ENCODE measurements around the gene SLC28A3.

SLC28A3 gene

DNA sequence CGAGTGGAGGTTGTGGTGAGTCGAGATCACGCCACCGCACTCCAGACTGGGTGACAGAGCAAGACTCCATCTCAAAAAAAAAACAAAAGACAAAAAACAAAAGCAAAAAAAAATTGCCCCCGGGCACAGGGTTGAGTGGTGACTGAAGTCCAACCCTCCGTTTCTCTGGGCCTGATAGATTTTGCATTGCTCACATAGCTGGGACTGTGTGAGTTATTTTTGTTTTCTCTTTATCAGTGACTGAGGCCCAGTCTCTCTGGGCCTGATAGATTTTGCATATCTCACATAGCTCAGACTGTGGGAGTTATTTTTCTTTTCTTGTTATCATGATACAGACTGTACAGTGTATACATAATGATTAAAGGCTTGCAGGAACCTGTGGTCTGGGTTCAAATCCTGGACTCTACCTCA lies 2.6 kb upstream of the SLC28A3 start:
- TF ChIP-seq, protein P1, sequence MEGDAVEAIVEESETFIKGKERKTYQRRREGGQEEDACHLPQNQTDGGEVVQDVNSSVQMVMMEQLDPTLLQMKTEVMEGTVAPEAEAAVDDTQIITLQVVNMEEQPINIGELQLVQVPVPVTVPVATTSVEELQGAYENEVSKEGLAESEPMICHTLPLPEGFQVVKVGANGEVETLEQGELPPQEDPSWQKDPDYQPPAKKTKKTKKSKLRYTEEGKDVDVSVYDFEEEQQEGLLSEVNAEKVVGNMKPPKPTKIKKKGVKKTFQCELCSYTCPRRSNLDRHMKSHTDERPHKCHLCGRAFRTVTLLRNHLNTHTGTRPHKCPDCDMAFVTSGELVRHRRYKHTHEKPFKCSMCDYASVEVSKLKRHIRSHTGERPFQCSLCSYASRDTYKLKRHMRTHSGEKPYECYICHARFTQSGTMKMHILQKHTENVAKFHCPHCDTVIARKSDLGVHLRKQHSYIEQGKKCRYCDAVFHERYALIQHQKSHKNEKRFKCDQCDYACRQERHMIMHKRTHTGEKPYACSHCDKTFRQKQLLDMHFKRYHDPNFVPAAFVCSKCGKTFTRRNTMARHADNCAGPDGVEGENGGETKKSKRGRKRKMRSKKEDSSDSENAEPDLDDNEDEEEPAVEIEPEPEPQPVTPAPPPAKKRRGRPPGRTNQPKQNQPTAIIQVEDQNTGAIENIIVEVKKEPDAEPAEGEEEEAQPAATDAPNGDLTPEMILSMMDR (IDR thresholded peaks at IDR 0.05; ENCODE audit: low read depth, low read length), result no peak
- no peak overlapping the region for H3K4me3 ChIP-seq (replicated peaks in 1 of 2; ENCODE audit: low read depth in 2 of 2, low read length in 2 of 2)
- DNase-seq (ENCODE audit: low read depth in 2 of 2), result peak; percentile 63 to 89

DNA sequence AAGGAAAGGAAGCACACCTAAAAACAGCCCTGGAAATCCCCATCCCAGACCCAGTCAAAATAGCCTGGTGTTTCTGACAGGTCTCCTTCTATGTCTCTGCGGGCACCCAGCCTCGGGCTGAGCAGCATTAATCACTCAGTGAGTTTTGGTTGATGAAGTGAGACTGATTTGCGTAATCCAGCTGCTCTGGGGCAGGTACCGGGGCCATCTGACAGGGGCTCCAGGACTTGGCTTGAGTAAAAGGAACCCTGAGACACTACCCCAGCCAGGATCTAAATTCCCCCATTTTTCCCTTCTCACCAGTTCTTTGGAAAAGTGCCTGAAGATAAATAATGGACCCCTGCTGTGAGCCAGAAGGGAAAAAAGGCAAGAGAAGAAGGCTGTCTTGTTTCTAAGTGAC lies 596 bp downstream of the SLC28A3 start:
- DNase-seq (ENCODE audit: low read depth in 2 of 2), result peak in 1 of 2 donors; percentile 26
- TF ChIP-seq, protein P1 (IDR thresholded peaks at IDR 0.05; ENCODE audit: low read depth, low read length), result no peak
- H3K4me3 ChIP-seq (replicated peaks in 1 of 2; ENCODE audit: low read depth in 2 of 2, low read length in 2 of 2), result no peak overlapping the region

DNA sequence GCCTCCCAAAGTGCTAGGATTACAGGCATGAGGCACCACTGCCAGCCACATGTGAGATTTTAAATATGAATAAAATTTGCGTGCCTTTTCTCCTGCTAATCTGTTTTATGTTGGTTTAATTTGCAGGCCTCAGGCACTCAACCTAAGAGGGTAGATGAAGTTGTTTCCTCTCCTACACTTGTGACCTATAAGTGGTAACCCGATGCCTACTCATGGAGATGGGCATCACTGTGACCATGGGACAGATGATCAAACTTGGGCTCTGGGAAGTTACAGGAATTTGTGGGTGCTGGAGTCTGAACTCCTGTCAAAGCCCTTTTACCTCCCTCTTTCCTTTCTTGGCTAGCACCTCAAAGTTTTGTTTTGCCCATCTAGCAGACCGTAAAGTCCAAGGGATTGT lies 1.1 kb downstream of the SLC28A3 start:
- no peak for DNase-seq (ENCODE audit: low read depth in 2 of 2)
- TF ChIP-seq, protein P1 (IDR thresholded peaks at IDR 0.05; ENCODE audit: low read depth, low read length), result no peak
- no peak overlapping the region for H3K4me3 ChIP-seq (replicated peaks in 1 of 2; ENCODE audit: low read depth in 2 of 2, low read length in 2 of 2)

DNA sequence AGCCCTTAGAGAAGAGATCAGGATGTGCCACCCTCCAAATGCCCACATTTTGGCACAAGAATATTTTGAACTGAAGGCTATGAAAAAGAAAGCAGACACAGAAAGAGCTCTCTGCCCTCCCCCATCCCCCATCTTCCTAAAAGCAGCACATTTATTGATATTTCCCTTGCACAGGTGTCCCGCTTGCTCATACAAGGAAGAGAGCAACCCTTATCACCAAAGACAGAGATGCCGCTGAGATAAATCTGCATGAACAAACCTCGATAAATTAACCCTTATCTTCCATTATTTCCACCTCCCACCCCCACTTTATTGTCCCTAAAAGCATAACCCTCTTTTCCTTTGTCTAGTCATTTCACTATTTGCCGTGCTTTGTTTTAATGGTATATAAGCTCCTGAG lies 1.8 kb downstream of the SLC28A3 start:
- TF ChIP-seq, protein P1 (IDR thresholded peaks at IDR 0.05; ENCODE audit: low read depth, low read length), result no peak
- H3K4me3 ChIP-seq (replicated peaks in 1 of 2; ENCODE audit: low read depth in 2 of 2, low read length in 2 of 2), result no peak overlapping the region
- no peak for DNase-seq (ENCODE audit: low read depth in 2 of 2)

DNA sequence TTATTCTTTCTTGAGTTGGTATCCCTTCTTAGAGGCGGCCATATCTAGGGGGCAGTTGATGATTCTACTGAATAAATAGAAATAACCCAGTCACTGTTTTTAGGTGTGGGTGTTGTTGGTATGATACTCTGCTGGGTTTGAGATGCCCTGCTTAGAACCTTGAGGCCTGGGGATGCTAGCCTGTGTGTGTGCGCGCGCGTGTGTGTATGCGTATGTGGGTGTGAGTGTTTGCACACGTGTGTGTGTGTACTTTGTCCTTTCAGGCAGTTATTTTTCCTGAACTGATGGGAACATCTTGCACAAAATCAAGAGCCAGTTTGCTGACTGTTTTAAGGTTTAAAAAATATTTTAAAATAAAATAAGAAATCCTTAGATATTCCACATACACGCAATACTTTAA lies 3.3 kb downstream of the SLC28A3 start:
- TF ChIP-seq, protein P1 (IDR thresholded peaks at IDR 0.05; ENCODE audit: low read depth, low read length), result no peak
- DNase-seq (ENCODE audit: low read depth in 2 of 2), result no peak
- no peak overlapping the region for H3K4me3 ChIP-seq (replicated peaks in 1 of 2; ENCODE audit: low read depth in 2 of 2, low read length in 2 of 2)

DNA sequence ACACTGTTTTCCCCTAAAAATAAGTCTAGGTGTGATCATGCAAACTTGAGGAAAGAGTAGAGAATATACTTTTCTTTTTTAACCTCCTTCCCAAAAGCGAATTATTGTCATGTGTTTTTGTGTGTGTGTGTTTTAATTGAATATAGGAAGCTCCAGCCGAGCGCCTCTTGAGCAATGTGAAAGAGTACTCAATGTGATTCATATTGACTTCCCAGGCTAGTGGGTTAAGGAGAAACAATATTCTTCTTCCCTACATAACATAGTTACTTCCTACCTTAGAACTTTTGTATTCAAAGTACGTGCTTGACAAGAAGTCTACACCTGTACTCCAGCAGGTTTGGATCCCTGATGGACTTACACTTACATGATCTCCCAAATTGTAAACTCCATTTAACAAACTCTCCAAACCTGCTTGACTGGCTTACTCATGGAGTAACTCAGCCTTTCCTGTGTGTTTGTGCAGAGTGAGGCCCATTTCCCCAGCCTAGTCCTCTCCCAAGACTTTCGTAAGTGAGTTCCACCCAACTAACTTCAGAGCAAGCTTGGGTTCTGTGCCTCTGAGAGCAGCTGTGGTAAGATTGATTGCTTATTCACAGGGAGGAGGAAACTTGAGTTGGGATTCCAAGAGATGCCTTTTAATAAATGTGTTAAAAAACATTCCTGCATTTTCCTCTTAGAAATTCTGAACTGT lies 9.3 kb downstream of the SLC28A3 start:
- no peak overlapping the region for H3K4me3 ChIP-seq (replicated peaks in 1 of 2; ENCODE audit: low read depth in 2 of 2, low read length in 2 of 2)
- DNase-seq (ENCODE audit: low read depth in 2 of 2), result peak; percentile 50 to 62
- TF ChIP-seq, protein P1 (IDR thresholded peaks at IDR 0.05; ENCODE audit: low read depth, low read length), result no peak

DNA sequence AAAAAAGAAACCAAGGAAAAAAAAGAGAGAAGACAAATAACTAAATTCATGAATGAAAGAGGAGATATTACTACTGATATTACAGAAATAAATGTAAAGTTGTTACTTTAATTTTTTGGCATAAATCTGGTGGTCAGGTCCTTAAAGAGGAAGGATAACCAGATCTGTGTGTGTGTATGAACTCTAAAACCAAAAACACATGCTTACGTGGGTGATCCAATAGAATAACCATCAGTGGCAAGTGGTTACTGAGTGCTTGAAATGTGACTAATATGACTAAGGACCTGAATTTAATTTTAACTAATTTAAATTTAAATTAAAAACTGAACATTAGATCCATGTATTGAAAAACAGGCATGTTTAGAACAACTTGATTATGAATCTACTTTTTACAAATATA lies 10.3 kb downstream of the SLC28A3 start:
- no peak overlapping the region for H3K4me3 ChIP-seq (replicated peaks in 1 of 2; ENCODE audit: low read depth in 2 of 2, low read length in 2 of 2)
- DNase-seq (ENCODE audit: low read depth in 2 of 2), result no peak
- TF ChIP-seq, protein P1 (IDR thresholded peaks at IDR 0.05; ENCODE audit: low read depth, low read length), result no peak

Measured in cardiac fibroblast (primary cell).